SKM-1 treated with dmso at 0.1 percent for 144 hours (cell line): ENCODE data around the gene LRCH3.
"Not testable (repeated sequence)": the region's sequence is repeated elsewhere in the genome, so short reads cannot be mapped to it uniquely, and the experiment has no call there.

Source experiments
- DNase-seq: peaks from one replicate; lab custom pipeline; 2025; ENCODE audit not compliant: unreplicated experiment; lab: John Stamatoyannopoulos, UW

The LRCH3 gene

GRCh38 chr3:197913641-197914380, 122.8 kb downstream of the LRCH3 start:
- no peak for DNase-seq

GRCh38 chr3:197921429-197922275, 130.6 kb downstream of the LRCH3 start:
- DNase-seq, result not testable (repeated sequence)

GRCh38 chr3:197926418-197926817, 135.4 kb downstream of the LRCH3 start:
- no peak for DNase-seq

GRCh38 chr3:197927578-197927977, 136.5 kb downstream of the LRCH3 start:
- DNase-seq, result not testable (repeated sequence)

- DNase-seq, result no peak
These were observed 145.8 kb downstream of the LRCH3 start for GRCh38 chr3:197936819-197937384.
